ENCODE results near the gene SNX6. TPM values are rescaled to one million over a fixed set of nuclear protein-coding genes. Genes with fewer than 3 reads are reported as not detected.

Gene SNX6
- total and polyA plus RNA-seq, 10 of the 15 experiments (the other 5 are each of a cell fraction or from before 2014, with no cell fraction given), result 34.4 to 107 (median 71.7) TPM

GRCh38 chr14:34678306-34678705 lies 48.4 kb upstream of the SNX6 start:
- H3K79me2 ChIP-seq (ENCODE audit: control insufficient read depth, insufficient read depth, low read length), result no peaks in the 10 kb centered on the region
- ChIA-PET POLR2A (no interaction called here), RAD21 (ENCODE audit: unreplicated experiment) (interaction anchor here (9.1 kb wide), 1 partner anchor 45 kb away, joined by 72 read pairs; no protein-coding TSS in a partner anchor), CTCF (interaction anchor here (2.8 kb wide), 1 partner anchor 44 kb away, joined by 15 read pairs; no protein-coding TSS in a partner anchor), SMC1A (ENCODE audit: uncharacterized antibody, unreplicated experiment) (interaction anchor here (1.3 kb wide), 1 partner anchor 45 kb away, joined by 5 read pairs; no protein-coding TSS in a partner anchor)
- H3K9me3 ChIP-seq (replicated peaks; ENCODE audit: control insufficient read depth, insufficient read depth, low read length), result no peaks in the 10 kb centered on the region
- no peaks in the 10 kb centered on the region for H3K27me3 ChIP-seq (replicated peaks in 1 of 2; ENCODE audit: control insufficient read depth in 2 of 2, insufficient read depth in 2 of 2, low read length in 1 of 2)
- no peaks in the 10 kb centered on the region for H3K36me3 ChIP-seq (ENCODE audit: control insufficient read depth in 2 of 2, insufficient read depth in 2 of 2, low read length in 1 of 2)
- H3K4me2 ChIP-seq (ENCODE audit: control insufficient read depth, insufficient read depth), result no peak overlapping the region
- H3K9ac ChIP-seq (ENCODE audit: control insufficient read depth, insufficient read depth, low read length), result no peak overlapping the region
- intact Hi-C loops (cut with micrococcal nuclease; ENCODE audit: unreplicated experiment), result no loop called here
- WGBS (ENCODE audit: insufficient coverage, insufficient replicate concordance, low lambda C conversion rate, missing lambda C conversion rate), result 86% methylated on average over 7 of the region's 7 CpGs
- DNase-seq (ENCODE audit: low read depth, low spot score), result no peak
- in situ Hi-C loops (cut with MboI), result no loop called here
- H3K4me1 ChIP-seq (ENCODE audit: control insufficient read depth, insufficient read depth, low read length), result no peaks in the 10 kb centered on the region
- FAIRE-seq, result no peak
- H2AFZ ChIP-seq (ENCODE audit: control insufficient read depth, low read depth, low read length), result no peak overlapping the region
- no peaks in the 10 kb centered on the region for H4K20me1 ChIP-seq (ENCODE audit: control insufficient read depth, insufficient read depth)
- H3K4me3 ChIP-seq, result no peak overlapping the region
- no peak for ATAC-seq
- no TSS peak for BruUV-seq (replicated peaks)
- H3K27ac ChIP-seq (ENCODE audit: control insufficient read depth, insufficient read depth), result no peak overlapping the region
- TF ChIP-seq REST (IDR thresholded peaks at IDR 0.05; ENCODE audit: low read depth, low read length) (no peak), POLR2AphosphoS5 (IDR thresholded peaks at IDR 0.05; ENCODE audit: low read length) (no peak), HDGF (IDR thresholded peaks at IDR 0.05) (no peak), KAT2A (conservative IDR thresholded peaks at IDR 0.05; ENCODE audit: control insufficient read depth, low read depth, low read length) (no peak), BACH1 (IDR thresholded peaks at IDR 0.05; ENCODE audit: borderline replicate concordance) (no peak), CEBPZ (IDR thresholded peaks at IDR 0.05; ENCODE audit: low read depth, low read length) (no peak), FOXK2 (IDR thresholded peaks at IDR 0.05) (no peak), RUNX3 (IDR thresholded peaks at IDR 0.05; ENCODE audit: low read length) (no peak), ZBTB11 (CRISPR knock-in tag; IDR thresholded peaks at IDR 0.05) (no peak), CREM (IDR thresholded peaks at IDR 0.05; ENCODE audit: low read depth) (no peak), HSF1 (IDR thresholded peaks at IDR 0.05; ENCODE audit: low read depth, low read length) (no peak), CHD4 (IDR thresholded peaks at IDR 0.05) (no peak)
